ENCODE results near the gene C12orf50.
A peak's percentile ranks its signal among the peaks of the same experiment; 100 is the strongest.

Gene C12orf50

GRCh38 chr12:88037770-88038169, 8.6 kb upstream of the C12orf50 start:
- TF ChIP-seq FOXP2 (optimal IDR thresholded peaks at IDR 0.05; ENCODE audit: borderline replicate concordance, extremely low read depth, extremely low read length, insufficient read depth) (no peak), POLR2AphosphoS5 (IDR thresholded peaks at IDR 0.05; ENCODE audit: low read depth, low read length) (no peak), SIN3A (IDR thresholded peaks at IDR 0.05; ENCODE audit: borderline replicate concordance, insufficient read depth, low read length) (no peak), TAF1 (IDR thresholded peaks at IDR 0.05; ENCODE audit: borderline replicate concordance, insufficient read depth, low read length) (no peak)
- TF ChIP-seq, protein P1, sequence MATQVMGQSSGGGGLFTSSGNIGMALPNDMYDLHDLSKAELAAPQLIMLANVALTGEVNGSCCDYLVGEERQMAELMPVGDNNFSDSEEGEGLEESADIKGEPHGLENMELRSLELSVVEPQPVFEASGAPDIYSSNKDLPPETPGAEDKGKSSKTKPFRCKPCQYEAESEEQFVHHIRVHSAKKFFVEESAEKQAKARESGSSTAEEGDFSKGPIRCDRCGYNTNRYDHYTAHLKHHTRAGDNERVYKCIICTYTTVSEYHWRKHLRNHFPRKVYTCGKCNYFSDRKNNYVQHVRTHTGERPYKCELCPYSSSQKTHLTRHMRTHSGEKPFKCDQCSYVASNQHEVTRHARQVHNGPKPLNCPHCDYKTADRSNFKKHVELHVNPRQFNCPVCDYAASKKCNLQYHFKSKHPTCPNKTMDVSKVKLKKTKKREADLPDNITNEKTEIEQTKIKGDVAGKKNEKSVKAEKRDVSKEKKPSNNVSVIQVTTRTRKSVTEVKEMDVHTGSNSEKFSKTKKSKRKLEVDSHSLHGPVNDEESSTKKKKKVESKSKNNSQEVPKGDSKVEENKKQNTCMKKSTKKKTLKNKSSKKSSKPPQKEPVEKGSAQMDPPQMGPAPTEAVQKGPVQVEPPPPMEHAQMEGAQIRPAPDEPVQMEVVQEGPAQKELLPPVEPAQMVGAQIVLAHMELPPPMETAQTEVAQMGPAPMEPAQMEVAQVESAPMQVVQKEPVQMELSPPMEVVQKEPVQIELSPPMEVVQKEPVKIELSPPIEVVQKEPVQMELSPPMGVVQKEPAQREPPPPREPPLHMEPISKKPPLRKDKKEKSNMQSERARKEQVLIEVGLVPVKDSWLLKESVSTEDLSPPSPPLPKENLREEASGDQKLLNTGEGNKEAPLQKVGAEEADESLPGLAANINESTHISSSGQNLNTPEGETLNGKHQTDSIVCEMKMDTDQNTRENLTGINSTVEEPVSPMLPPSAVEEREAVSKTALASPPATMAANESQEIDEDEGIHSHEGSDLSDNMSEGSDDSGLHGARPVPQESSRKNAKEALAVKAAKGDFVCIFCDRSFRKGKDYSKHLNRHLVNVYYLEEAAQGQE (IDR thresholded peaks at IDR 0.05; ENCODE audit: insufficient read depth in 1 of 2, low read depth in 2 of 2, low read length in 2 of 2), result no peak

DNA sequence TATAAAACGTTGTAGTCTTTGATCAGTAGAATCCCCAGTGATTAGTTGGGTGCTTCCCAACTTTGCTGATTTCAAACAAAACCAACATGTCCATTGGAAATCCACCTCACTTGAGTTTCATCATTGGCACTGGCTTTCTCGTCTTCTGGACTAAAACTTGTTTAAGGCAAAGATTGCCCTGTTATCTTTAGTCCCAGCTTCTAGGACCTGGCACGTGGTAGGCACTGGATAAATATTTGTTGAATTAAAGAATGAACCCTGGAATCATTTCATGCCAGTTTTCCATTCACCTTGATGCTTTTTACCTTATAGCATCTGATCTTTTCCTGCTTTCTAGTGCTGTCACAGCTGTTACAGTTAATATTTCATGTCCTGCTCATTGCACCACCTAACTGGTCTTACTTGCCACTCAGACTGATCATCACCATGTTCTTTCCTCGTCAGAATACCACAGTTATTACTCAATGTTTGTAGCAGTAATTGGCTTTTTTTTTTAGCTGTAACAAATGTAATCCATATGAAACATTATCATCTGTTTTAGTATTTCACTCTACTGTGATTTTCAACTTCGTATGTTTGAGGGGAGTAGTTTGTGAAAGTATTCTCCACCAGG, 7.3 kb upstream of the C12orf50 start:
- TF ChIP-seq FOXP2 (optimal IDR thresholded peaks at IDR 0.05; ENCODE audit: borderline replicate concordance, extremely low read depth, extremely low read length, insufficient read depth) (no peak), POLR2AphosphoS5 (IDR thresholded peaks at IDR 0.05; ENCODE audit: low read depth, low read length) (no peak), TAF1 (IDR thresholded peaks at IDR 0.05; ENCODE audit: borderline replicate concordance, insufficient read depth, low read length) (no peak), SIN3A (IDR thresholded peaks at IDR 0.05; ENCODE audit: borderline replicate concordance, insufficient read depth, low read length) (no peak)
- TF ChIP-seq, protein P1 (IDR thresholded peaks at IDR 0.05; ENCODE audit: insufficient read depth in 1 of 2, low read depth in 2 of 2, low read length in 2 of 2), result no peak

DNA sequence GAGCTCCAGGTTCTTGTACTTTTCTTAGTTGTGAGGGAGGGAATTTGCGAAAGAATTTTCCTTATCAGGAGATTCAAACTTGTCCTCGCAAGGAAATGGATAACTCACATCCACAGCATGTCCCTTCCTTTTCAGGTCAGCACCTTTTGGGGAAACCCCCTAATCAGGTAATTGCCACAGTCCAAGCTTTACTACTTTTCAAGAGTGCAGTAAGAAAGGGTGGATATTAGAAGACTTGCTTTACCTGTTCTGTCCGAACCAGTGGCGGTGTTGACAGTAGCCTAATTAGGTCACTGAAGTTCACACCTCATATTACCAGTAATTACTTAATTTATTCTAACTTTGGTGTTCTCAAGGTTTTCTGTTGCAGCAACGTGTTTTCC, 6.7 kb upstream of the C12orf50 start:
- TF ChIP-seq SIN3A (IDR thresholded peaks at IDR 0.05; ENCODE audit: borderline replicate concordance, insufficient read depth, low read length), result no peak
- TF ChIP-seq TAF1 (IDR thresholded peaks at IDR 0.05; ENCODE audit: borderline replicate concordance, insufficient read depth, low read length), result no peak
- TF ChIP-seq POLR2AphosphoS5 (IDR thresholded peaks at IDR 0.05; ENCODE audit: low read depth, low read length), result no peak
- TF ChIP-seq FOXP2 (optimal IDR thresholded peaks at IDR 0.05; ENCODE audit: borderline replicate concordance, extremely low read depth, extremely low read length, insufficient read depth), result no peak

DNA sequence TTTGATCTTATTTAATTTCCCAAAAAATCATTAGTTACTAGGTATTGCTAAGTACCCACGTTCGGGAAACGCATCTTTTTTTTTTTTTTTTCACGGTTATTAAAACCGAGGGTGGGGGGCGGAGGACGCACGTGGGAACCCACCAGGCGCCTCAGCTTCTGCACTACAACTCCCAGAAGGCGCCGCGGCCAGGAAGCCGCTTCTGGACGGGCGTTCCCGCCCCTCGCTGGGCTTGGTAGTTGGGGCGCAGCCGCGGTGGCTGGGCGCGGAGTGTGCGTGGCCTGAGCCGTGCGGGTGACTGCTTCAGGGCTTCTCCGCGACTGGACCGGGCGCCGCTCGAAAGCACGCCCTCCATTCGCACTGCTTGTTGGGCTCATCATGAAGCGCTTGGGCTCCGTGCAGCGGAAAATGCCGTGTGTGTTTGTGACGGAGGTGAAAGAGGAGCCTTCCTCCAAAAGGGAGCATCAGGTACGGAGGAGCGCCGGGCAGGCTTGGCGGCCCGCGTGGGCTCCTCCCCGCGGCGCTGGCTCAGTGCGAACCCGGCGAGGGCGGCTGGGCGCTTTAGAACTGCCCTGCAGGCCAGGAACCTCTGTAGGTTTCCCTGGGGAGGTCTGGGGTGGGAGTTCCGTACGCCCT, 6.2 kb upstream of the C12orf50 start:
- peak; percentile 57 for TF ChIP-seq FOXP2 (optimal IDR thresholded peaks at IDR 0.05; ENCODE audit: borderline replicate concordance, extremely low read depth, extremely low read length, insufficient read depth)
- peak; percentile 92 for TF ChIP-seq POLR2AphosphoS5 (IDR thresholded peaks at IDR 0.05; ENCODE audit: low read depth, low read length)
- peak; percentile 51; the same call in 1 of the 2 replicates for TF ChIP-seq TAF1 (IDR thresholded peaks at IDR 0.05; ENCODE audit: borderline replicate concordance, insufficient read depth, low read length)
- peak; percentile 63; the same call in 1 of the 2 replicates for TF ChIP-seq SIN3A (IDR thresholded peaks at IDR 0.05; ENCODE audit: borderline replicate concordance, insufficient read depth, low read length)
- TF ChIP-seq, protein P1 (IDR thresholded peaks at IDR 0.05; ENCODE audit: insufficient read depth in 1 of 2, low read depth in 2 of 2, low read length in 2 of 2), result no peak

GRCh38 chr12:88026196-88026595, 3.0 kb downstream of the C12orf50 start:
- TF ChIP-seq, protein P1 (IDR thresholded peaks at IDR 0.05; ENCODE audit: insufficient read depth in 1 of 2, low read depth in 2 of 2, low read length in 2 of 2), result no peak
- TF ChIP-seq SIN3A (IDR thresholded peaks at IDR 0.05; ENCODE audit: borderline replicate concordance, insufficient read depth, low read length), result no peak
- no peak for TF ChIP-seq POLR2AphosphoS5 (IDR thresholded peaks at IDR 0.05; ENCODE audit: low read depth, low read length)
- no peak for TF ChIP-seq FOXP2 (optimal IDR thresholded peaks at IDR 0.05; ENCODE audit: borderline replicate concordance, extremely low read depth, extremely low read length, insufficient read depth)
- TF ChIP-seq TAF1 (IDR thresholded peaks at IDR 0.05; ENCODE audit: borderline replicate concordance, insufficient read depth, low read length), result no peak
